GM12891 (cell line): ENCODE data around the gene CAB39.

Experiments
- PAX5 ChIP-seq: IDR thresholded peaks from 2 replicates; pipeline ENCODE4 v1.6.1; 2011; ENCODE audit warnings: low read length, moderate library complexity, mild to moderate bottlenecking; ENCODE audit not compliant: insufficient read depth, severe bottlenecking
- POLR2A ChIP-seq: IDR thresholded peaks from 2 replicates; pipeline ENCODE4 v1.6.1; 2011; ENCODE audit warnings: low read depth, low read length, control low read depth
- TAF1 ChIP-seq: IDR thresholded peaks from 2 replicates; pipeline ENCODE4 v1.6.1; 2011; ENCODE audit warnings: low read depth, low read length, control low read depth

DNA sequence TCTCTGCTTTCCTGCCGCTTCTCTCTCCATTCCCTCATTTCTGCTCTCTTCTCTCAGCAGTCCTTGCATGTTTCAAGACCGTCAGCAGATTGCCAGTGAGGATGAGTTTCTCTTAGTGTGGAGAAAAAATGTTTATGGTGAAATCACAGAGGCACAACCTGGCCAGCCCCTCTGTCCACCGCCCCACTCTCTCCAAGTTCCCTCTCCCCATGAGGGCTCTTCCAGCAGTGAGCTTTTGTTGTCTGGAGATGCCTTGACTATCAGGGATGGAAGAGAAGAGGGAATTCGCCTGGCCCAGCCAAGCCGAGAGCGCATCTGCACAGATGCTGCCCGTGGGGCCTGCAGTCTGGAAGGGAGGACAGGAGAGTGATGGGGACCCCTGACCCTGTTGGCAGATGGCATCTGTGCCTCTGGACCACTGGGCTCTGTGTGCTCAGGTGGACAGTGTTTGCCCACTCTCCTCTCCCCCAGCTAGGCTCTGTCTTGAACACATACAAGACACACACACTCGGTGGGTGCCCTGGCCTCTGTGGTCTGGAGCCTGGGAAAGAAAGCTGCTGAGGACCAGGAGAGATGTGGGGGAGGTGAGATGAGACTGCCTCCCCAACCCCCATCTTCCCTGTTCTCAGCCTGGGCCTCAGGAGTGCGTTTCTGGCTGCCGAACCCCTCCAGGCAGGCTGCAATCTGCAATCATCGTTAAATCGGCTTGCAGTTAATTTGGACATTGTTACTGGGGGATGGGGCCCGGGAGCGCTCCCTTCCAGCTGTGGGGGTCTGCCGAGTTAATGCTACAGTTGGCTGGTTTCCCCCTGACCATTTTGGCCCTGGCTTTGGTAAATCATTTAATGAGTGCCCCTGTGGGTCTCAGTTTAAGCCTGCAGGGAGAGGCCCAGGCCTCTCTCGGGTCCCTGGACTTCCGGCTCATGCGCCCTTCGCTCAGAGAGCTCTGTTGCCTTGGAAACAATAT is 156.6 kb downstream of the CAB39 start:
- TF ChIP-seq POLR2A = no peak
- no peak for TF ChIP-seq TAF1
- no peak for TF ChIP-seq PAX5
